Jurkat, Clone E6-1 (cell line): Measurements from ENCODE around the gene TERT.

Experiments
- DNase-seq: peaks from one replicate; pipeline ENCODE4 v3.0.0-alpha.2; 2011; ENCODE audit warnings: low read depth, low spot score
- H3K4me3 ChIP-seq: 2 replicates; pipeline ENCODE4 v1.5.1; 2011; ENCODE audit warnings: mild to moderate bottlenecking, low read length, control low read depth, moderate library complexity

Gene TERT

GRCh38 chr5:1203968-1204692 lies 90.7 kb downstream of the TERT start:
- no peak overlapping the region for H3K4me3 ChIP-seq
- no peak for DNase-seq

GRCh38 chr5:1203311-1203967 lies 91.4 kb downstream of the TERT start:
- no peak overlapping the region for H3K4me3 ChIP-seq
- DNase-seq, result no peak
